H7 (cell line): Measurements from ENCODE around the gene FBXO31. TPM values are rescaled to one million over a fixed set of nuclear protein-coding genes. Genes with fewer than 3 reads are reported as not detected.
A peak's percentile ranks its signal among the peaks of the same experiment; 100 is the strongest.
"Not testable (repeated sequence)": the region's sequence is repeated elsewhere in the genome, so short reads cannot be mapped to it uniquely, and the experiment has no call there.

Experiments
- DNase-seq: peaks from one replicate; pipeline ENCODE4 v3.0.0; 2012
- H3K27me3 ChIP-seq: 2 replicates; pipeline ENCODE4 v1.6.0; 2011; ENCODE audit warnings: mild to moderate bottlenecking, low read length; ENCODE audit not compliant: control insufficient read depth, insufficient read depth
- H3K36me3 ChIP-seq: replicated peaks from 2 replicates; pipeline ENCODE4 v1.5.1; 2011; ENCODE audit warnings: low read length; ENCODE audit not compliant: control insufficient read depth, insufficient read depth
- H3K4me3 ChIP-seq: 2 replicates; pipeline ENCODE4 v1.5.1; 2011; ENCODE audit warnings: low read depth, mild to moderate bottlenecking, control low read depth, low read length, moderate library complexity; ENCODE audit not compliant: insufficient read depth
- total RNA-seq: library from RNA; depleted of rRNA; stranded (reverse); fragments of >200 nt; shearing (Covaris generic); gene quantifications from 2 replicates; pipeline ENCODE4 v1.2.3, GENCODE V29; 2014

FBXO31 gene
- total RNA-seq, 1 experiment from 2014 or later, result 24.4 TPM

DNA sequence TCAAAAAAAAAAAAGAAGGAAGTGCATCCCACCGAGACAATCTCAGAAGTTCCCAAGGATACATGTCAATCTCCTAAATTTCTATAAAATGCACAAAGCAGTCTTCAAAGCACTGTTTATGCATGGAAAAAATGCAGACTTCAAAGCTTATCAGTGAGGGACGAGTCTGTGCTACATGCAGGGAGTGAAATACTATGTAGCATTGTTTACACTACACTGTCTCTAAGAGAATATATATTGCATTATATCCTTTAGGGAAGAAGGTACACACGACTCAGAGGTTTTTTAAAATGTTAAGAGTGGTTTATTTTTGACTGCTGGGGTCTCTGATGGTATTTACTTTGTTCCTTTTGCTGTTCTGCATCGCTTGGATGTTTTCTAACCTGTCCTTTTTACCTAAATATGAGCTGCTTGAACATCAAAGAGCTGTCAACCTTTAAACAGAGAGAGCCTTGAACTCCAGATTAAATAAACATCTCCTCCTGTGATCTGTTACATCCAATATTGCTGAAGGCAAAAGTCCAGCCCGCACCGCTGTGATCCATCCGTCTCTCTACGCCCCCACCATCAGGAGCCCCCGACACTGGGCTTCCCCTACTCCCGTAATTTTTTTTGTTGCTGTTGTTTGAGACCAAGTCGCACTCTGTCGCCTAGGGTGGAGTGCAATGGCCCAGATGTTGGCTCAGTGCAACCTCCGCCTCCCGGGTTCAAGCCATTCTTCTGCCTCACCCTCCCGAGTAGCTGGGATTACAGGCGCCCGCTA is 1.4 kb downstream of the FBXO31 start:
- no peak for DNase-seq
- H3K4me3 ChIP-seq, result peak overlapping the region; percentile 78

DNA sequence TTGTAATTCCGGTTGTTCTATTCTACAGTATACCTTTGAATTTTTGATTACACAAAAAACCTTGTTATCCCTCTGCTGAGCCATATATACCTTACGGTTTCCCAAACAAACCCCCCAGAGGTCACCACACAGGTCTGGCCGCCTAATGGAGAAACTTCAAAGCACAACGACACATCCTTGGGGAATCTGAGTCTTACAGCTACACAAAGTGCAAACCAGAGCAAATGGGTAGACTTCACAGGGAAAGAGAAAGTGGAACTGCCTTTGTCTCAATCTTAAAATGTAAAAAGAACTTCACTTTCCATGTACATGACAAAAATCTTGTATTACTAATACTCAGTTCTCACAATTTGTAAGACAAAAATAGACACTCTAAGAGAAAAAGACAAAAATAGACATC is 2.7 kb downstream of the FBXO31 start:
- Histone ChIP-seq H3K4me3 (no peak overlapping the region), H3K27me3 (no peaks in the 10 kb centered on the region), H3K36me3 (no peaks in the 10 kb centered on the region)
- no peak for DNase-seq

More for the DNA sequence above, 1.4 kb downstream of the FBXO31 start:
- no peaks in the 10 kb centered on the region for H3K27me3 ChIP-seq
- H3K36me3 ChIP-seq, result no peaks in the 10 kb centered on the region

DNA sequence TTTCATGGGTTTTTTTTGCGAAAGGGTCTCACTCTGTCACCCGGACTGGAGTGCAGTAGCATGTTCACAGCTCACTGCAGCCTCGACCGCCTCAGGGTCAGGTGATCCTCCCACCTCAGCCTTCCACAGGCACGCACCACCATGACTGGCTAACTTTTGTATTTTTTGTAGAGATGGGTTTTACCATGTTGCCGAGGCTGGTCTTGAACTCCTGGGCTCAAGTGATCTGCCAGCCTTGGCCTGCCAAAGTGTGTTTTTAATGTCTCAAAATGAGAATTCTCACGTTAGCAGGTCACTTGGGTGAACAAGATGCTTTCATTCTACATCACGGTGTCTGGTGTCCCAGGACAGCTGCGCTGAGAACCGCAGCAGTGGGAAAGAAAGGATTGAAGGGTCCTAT is 3.2 kb downstream of the FBXO31 start:
- Histone ChIP-seq H3K36me3 (no peaks in the 10 kb centered on the region), H3K4me3 (no peak overlapping the region), H3K27me3 (no peaks in the 10 kb centered on the region)
- no peak for DNase-seq

DNA sequence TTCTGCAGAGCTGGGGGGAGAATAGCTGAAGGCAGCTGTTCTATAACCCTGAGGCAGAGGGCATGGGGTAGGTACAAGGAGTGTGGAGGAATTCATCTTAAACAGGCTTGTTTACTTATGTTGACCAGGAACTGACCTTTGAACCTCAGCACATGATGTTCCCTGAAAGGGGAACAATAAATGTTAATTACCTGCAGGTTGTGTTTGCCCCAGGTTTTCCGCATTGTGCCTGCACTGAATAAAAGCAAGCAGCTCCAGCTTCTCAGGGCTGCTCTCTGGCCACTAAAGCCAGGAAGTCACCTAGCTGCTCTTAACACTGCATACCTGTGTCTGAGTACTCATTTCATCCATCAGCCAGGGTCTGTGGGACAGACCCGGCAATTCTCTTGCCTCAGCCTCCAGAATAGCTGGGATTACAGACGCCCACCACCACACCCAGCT is 4.2 kb downstream of the FBXO31 start:
- DNase-seq, H3K27me3 ChIP-seq, H3K36me3 ChIP-seq, H3K4me3 ChIP-seq: not testable (repeated sequence)

DNA sequence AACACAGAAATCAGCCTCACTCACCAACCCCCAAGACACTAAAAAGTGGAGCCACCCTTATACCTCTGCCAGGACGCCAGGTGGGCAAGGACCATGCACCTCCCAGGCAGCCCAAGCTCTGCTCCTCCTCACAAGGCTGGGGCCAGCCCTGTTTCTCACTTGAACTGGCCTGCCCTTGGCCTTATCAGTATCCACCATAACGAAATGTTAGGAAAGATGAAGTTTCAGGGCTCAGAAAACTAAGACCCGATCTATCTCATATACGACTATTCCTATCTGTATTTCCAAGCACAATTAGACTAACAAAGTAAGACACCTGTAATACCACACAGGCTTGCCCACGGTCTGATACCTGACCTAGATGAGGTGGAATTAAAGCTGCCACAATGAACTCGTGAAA is 6.9 kb downstream of the FBXO31 start:
- Histone ChIP-seq H3K27me3 (no peaks in the 10 kb centered on the region), H3K4me3 (no peak overlapping the region), H3K36me3 (no peaks in the 10 kb centered on the region)
- no peak for DNase-seq

DNA sequence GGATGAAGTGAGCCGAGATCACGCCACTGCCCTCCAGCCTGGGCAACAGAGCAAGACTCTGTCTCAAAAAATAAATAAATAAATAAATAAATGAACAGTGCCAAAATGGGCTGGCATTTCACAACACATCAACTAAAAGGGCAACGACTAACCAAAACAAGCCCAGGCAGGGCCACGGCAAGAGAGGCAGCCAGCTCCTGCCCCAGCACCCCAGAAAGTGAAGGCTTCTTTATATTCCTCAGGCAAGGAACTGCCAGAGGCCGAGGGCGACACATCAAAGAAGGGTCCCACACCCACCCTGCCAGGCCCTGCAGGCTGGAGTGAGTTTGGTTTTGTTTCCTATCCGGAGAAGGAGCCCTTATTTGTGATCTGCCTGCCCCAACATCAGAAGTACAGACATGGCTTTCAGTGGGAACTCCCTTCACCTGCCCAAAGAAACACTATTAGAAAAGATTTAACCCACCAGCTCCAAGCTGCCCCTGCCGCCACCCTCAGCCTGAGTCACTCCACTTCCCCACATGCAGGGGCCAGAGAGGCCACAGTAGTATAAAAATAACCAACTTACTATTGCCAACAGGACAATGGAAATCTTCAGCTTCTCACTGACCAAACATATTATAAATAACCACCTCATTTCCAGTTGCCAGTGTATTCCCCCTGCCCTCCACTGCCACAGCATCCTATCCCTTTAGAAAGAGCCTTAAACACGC is 8.0 kb downstream of the FBXO31 start:
- no peak for DNase-seq
- no peaks in the 10 kb centered on the region for H3K36me3 ChIP-seq
- no peak overlapping the region for H3K4me3 ChIP-seq
- H3K27me3 ChIP-seq, result no peaks in the 10 kb centered on the region

DNA sequence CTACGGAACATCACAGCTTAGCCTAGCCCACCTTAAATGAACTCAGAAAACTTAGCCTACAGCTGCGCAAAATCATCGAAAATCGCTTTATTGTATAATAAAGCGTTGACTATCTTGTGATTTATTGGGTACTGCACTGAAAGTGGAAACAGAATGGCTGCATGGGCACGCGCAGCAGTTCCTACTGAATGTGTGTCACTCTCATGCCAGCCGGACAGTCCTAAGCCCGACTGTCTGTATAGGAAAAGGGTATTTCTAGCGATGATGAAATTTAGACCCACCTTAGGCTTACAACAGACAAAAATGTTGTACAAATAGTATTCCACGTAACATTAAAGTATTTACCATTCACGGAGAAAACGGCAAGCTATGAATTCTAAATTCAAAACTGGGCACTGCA is 9.3 kb downstream of the FBXO31 start:
- DNase-seq, result no peak
- Histone ChIP-seq H3K36me3 (no peaks in the 10 kb centered on the region), H3K27me3 (no peaks in the 10 kb centered on the region), H3K4me3 (no peak overlapping the region)

DNA sequence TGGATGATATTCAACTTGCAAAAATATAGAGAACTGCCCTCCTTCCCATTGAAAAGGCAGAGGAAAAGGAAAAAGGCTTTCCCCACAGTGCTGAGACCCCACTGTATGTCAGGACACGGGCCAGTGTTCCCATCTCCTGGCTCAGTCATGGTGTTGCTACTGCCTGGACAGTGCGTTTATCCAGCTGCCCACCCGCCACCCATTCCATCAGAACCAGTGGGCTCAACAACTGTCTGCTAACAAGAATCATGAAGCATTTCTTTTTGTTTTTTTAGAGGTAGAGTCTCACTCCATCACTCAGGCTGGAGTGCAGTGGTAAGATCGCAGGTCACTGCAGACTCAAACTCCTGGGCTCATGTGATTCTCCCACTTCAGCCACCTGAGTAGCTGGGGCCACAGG is 11.3 kb downstream of the FBXO31 start:
- no peak for DNase-seq
- Histone ChIP-seq H3K4me3 (no peak overlapping the region), H3K36me3 (no peaks in the 10 kb centered on the region), H3K27me3 (no peaks in the 10 kb centered on the region)

DNA sequence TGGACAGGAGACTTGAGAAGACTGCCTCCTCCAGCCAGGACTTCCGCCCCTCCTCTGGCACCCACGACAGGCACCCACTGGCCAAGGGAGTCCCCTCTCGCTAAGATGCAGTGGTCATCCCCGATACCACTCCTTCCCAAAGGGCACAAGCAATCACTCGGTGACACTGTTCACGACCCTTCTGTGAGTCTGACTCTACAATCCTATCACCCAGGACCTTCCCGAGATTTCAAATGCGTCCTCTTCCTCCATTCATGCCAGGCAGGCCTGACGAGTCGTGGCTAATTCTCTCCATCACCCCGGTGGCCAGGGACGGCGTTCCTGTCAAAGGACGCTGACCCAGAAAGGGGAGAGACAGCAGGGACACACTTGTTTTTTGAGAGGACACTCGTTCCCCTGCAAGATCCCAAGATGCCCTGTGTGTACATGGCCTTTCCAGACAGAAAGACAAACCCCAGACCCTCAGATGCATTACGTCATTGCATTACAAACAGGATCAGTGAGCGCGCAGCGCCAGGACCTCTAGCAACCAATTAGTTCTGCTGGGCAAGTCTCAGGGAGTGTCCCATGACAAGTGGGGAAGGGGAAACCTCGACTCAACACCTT is 12.2 kb downstream of the FBXO31 start:
- no peaks in the 10 kb centered on the region for H3K36me3 ChIP-seq
- H3K4me3 ChIP-seq, result no peak overlapping the region
- DNase-seq, result no peak
- no peaks in the 10 kb centered on the region for H3K27me3 ChIP-seq

DNA sequence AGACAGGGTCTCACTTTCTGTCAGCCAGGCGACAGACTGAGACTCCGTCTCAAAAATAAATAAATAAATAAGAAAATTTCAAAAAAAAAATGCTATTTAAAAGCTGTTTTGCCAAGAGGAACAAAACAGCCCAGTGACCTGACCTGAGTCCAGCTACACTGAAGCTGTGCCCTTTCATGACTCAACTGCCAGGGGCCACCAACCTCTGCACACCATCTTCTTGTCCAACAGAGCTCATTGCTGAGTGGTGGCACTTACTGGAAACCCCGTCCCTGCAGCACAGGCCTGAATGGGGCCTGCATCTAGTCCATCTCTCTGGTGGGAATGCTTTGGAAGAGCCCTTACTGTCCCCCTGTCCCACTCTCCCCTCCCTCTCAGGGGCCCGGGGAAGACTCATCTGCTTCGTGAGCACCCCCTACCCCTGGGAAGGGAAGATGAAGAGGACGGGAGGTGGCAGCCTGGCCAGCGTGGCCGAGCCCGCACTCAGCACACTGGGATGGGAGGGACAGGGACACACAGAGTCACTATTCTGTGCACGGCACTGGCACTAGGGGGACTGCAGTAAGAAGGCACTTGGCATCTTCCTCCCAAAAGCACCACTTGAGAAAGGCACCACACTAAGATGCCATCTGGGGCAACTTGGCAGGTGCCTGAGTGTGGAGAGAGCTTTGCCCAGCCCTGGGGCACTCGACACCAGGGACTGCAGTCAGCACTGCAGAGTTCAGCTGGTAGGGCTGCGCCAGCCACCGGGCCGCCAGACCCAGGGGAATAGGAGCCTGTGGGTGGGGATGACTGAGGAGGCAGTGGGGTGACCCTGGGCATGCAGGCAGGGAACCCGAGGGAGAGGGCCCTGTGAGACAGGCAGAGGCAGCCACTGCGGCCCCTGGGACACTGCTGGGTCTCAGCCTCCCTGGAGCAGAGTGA is 13.5 kb downstream of the FBXO31 start:
- DNase-seq, result peak; percentile 69
- H3K36me3 ChIP-seq, result no peaks in the 10 kb centered on the region
- no peaks in the 10 kb centered on the region for H3K27me3 ChIP-seq
- no peak overlapping the region for H3K4me3 ChIP-seq

DNA sequence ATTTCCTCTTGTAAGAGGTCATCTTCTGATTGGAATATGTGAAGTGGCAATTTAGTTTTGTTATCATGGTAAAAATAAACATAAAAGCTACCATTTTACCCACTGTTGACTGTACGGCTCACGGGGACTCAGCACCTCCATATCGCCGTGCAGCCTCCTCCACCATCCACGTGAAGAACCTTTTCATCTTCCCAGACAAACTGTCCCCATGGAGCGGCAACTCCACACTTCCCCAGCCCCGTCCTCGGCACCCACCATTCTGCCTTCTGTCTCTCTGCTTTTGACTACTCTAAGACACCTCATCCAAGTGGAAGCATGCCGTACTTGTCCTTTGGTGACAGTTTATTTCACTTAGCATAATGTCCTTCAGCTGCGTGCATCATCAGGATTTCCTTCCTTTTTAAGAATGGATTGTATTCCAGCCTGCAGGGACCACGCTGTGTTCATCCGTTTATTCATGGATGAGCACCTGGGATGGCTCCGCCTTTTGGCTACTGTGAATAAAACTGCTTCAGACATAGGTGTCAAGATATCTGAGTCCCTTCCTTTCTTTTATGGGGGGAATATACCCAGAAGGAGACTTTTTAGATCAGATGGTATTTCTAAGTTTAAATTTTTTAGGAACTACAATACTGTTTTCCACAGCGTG is 14.3 kb downstream of the FBXO31 start:
- DNase-seq, result no peak
- H3K27me3 ChIP-seq, result no peaks in the 10 kb centered on the region
- no peaks in the 10 kb centered on the region for H3K36me3 ChIP-seq
- H3K4me3 ChIP-seq, result no peak overlapping the region

DNA sequence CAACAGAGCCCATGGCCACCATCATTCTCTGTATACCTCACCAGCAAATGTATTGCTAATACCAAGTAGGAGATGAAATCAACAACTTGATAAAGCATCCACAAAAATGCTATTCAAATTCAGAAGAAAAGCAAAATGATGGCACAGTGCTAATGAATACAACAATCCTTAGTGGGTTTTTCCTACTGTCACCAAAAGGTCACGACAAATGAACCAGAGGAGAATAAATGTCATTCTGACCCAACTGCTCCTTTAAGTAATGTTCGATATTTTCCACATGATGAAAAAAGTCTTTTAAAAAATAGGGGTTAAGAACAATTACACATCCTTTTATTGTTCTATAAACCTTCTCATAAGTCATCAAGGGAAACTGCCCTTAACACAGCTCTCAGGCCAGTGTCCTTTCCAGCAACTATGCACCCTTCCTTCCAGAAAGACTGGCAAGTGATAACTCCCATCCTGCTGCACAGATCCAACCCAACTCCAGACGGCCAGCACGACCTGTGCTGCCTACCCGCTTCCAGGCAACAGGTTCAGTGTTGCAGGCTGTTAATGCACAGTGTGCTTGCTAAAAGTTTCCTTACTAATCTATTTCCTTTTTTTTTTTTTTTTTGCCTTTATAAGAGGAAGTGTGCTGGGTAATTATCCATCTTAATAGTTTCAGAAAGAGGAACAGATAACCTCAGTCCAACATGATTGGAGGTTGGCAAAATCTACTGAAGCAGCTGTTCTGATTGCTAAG is 15.4 kb downstream of the FBXO31 start:
- H3K27me3 ChIP-seq, result no peaks in the 10 kb centered on the region
- no peak overlapping the region for H3K4me3 ChIP-seq
- DNase-seq, result no peak
- no peaks in the 10 kb centered on the region for H3K36me3 ChIP-seq

DNA sequence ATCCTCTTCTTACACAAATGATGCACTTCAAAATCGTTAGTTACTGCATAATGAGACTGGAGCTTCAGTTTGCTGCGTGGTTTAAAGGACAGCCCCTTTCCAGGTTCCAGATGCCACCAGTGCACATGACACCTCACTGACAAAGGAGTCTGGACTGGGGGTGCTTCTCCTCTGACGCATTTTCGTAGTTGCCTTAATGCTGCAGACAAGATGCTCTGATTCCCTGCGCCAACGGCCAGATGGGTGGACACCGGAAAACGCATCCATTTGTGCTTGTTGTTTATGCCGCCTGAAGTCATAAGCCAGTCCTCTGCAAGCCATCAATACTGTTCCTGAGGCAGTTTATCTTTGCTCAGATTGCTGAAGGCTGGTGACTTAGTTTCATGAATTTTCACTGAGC is 16.0 kb downstream of the FBXO31 start:
- H3K36me3 ChIP-seq, result no peaks in the 10 kb centered on the region
- DNase-seq, result no peak
- H3K4me3 ChIP-seq, result no peak overlapping the region
- H3K27me3 ChIP-seq, result no peaks in the 10 kb centered on the region
